HG03159 (cell line): ENCODE data around the gene MAP1S.

Experiments
- ATAC-seq: cut with Tn5 transposase; IDR thresholded peaks from one replicate; pipeline ENCODE4 v1.9.1; 2021; ENCODE audit warnings: mild to moderate bottlenecking, moderate library complexity; ENCODE audit not compliant: unreplicated experiment

The MAP1S gene

DNA sequence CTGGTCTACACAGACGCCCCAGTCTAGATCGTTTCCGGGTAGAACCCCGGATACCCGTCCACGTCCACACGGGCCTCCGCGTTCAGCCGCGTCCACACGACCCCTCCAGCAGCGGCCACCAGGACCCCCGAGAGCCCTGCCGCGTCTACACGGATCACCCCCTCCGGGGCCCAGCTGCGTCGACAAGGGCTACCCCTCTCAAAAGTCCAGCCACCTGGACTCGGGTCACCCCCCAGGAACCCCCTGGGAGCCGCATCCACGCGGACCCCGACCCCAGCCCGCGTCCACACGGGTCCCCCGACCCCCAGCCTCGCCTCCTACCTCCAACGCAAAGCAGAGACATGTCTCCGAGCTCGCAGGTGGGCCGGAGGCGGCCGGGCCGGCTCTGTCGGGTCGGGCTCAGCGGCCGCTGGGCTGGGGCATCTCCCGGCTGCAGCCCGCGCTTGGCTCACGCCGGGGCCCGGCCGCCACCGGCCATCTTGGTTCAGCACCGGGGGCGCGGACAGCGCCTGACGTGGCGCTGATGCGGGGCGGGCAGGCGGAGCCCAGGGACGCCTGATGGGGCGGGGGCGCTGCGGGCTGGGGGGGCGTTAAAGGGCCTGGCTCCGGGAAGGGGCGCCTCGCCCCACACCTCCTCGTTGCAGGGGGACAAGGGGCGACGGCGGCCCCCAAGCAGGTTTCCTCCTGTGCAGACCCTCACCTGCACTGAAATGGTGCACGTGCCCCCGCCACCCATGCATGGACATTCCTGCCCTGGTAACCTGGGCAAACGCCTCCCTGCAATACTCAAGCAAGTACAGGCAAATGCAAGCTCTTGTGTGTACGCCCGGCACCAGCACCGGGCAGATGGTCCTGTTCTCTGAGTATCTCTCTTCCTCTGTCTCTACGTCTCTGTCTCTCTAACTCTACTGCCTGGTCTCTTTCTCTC lies 31.2 kb upstream of the MAP1S start, which contains the start of gene UNC13A:
Gene UNC13A, minus strand, starts transcription at position 498 of the 928 bp plus-strand sequence. Its CDS starts 155 bp downstream, at position 343.
- no peak for ATAC-seq

DNA sequence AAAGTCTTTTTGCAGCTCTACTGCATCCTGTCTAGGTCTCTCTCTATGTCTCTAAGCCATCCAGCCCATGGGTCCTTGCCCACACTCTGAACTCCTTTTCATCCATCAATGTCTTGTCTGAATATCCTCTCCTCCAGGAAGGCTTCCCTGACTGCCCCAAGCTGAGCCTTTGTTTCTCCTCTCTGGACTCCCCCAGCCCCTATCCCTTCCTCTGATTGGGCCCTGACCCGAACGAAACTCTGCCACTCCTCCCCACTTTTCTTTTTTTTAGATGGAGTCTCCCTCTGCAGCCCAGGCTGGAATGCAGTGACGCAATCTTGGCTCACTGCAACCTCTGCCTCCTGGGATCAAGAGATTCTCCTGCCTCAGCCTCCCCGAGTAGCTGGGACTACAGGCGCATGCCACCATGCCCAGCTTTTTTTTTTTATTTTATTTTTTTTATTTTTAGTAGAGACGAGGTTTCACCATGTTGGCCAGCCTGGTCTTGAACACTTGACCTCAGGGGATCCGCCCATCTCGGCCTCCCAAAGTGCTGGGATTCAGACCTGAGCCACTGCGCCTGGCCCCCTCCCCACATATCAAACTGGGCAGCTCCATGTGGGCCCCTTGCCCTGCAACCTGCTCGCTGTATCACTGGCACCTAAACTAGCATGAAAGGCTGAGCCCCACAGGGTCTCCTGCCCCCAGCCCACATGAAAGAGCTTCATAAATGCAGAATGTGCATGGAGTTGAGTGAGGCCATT lies 30.3 kb upstream of the MAP1S start:
- ATAC-seq: no peak

DNA sequence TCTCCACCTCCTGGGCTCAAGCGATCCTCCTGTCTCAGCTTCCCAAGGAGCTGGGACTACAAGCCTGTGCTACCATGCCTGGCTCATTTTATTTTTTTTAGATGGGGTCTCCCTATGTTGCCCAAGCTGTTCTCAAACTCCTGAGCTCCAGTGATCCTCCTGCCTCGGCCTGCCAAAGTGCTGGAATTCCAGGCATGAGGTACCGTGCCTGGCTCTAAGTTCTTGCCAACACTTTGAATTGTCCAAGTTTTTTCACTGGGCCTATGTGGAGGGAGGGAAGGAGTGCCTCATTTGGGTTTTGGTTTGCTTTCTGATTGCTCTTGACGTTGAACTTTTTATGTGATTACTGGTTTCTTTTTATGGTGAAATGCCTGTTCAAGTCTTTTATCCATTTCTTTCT lies 26.7 kb upstream of the MAP1S start:
- ATAC-seq: no peak

DNA sequence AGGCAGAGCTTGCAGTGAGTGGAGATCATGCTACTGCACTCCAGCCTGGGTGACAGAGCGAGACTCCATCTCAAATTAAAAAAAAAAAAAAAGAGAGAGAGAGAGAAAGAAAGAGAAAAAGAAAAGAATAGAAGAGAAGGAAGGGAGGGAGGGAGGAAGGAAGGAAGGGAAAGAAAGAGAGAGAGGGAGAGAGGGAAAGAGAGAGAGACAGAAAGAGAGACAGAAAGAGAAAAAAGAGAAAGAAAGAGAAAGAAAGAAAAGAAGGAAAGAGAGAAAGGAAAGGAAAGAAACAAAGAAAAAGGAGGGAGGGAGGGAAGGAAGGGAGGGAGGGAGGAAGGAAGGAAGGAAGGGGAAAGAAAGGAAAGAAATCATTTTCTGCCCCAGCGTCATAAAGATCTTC lies 24.1 kb upstream of the MAP1S start:
- no peak for ATAC-seq

DNA sequence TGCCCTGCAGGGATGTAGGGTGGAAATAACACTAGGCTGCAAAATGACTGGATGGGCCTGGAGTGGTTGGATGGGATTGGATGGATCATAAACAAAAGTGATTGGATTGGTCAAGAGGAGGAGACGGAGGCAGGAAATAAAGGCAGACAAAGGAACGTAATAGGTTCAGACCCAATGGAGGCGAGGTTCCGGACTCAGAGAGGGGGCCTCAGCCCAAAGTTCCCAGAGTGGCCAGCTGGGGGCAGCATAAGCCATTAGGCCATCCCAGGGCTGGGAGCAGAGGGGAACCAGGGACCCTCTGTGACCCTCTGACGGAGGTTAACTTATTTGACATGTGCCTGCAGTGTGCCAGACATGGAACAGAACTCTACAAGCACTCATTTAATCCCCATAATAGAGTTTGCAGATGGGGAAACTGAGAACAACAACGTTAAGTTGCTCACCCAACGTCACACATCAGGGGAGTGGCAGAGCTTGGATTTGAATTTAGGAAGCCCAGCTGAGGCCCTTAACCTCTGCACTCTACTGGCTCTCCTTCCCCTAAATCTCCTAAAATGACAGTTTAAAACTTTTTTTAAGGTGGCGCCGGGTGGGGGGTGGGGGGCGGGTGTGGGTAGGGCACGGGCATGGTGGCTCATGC lies 15.3 kb upstream of the MAP1S start:
- no peak for ATAC-seq

DNA sequence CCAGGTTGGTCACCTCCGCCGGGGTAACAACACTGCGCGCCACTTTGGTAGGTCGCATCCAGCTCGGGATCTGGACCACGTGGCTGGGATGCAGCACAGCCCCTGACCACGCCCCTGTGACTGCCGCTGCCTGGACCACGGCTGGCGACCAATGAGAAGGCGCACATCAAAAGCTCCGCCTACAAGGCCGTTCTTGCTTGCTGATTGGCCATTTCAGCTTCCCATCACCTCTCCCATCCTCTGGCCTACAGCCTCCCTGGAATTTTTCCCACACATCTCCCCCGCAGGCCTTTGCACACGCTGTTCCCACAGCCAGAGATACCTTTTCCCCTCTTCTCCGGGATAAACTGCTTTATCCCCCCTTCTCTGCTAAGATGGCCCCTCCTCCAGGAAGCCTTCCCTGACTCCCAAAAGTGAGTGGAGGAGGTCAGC lies 12.5 kb upstream of the MAP1S start:
- no peak for ATAC-seq

DNA sequence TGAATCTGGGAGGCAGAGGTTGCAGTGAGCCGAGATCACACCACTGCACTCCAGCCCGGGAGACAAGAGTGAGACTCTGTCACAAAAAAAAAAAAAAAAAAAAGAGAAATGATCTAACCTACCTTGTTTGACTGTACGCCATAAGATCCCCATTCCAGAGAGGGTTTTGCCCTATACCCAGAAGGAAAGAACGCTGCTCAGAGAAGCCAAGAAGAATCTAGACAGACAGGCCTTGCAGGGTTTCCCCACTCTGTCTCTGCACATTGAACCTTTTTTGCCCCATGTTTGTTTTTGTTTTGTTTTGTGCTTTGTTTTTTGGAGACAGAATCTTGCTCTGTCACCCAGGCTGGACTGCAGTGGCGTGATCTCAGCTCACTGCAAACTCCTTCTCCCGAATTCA lies 7.4 kb upstream of the MAP1S start:
- no peak for ATAC-seq

DNA sequence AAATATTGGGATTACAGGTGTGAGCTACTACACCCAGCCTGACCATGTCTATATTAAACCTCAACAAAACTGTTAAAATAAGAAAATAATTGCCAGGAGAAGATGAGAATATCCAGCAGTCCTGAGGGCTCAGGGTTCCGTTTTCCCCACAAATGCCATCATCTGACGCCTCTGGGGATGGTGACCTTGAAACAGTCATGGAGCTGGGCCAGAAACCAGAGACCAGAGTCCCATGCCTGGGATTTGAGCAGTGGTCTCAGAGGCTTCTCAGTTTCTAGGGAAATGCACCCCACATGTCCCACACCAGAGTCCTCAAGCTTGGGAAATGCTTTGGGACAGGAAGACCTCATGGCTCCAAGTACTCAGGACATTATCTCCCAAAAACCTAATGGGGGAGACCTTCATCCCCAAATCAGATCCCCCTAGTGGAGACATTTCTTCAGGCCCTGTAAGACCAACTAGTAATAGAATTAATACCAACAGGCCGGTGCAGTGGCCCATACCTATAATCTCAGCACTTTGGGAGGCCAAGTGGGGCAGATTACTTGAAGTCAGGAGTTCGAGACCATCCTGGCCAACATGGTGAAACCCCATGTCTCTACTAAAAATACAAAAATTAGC lies 2.9 kb upstream of the MAP1S start:
- no peak for ATAC-seq

DNA sequence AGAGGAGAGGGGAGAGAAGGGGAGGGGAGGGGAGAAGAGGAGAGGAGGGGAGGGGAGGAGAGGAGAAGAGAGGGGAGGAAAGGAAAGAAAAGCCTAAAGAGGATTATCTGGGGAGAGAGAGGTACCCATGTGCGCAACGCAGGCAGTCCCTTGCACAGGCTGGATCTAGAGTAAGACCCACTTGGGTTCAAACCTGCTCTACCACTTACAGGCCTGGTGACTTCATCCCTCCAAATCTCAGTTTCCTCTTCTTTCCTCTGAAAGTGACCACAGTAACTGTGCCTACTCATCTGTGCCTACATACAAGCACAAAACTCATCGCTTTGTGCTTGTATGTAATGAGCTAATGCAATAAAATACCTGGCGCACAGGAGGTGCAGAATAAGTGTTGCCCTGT lies 732 bp upstream of the MAP1S start:
- ATAC-seq: no peak

DNA sequence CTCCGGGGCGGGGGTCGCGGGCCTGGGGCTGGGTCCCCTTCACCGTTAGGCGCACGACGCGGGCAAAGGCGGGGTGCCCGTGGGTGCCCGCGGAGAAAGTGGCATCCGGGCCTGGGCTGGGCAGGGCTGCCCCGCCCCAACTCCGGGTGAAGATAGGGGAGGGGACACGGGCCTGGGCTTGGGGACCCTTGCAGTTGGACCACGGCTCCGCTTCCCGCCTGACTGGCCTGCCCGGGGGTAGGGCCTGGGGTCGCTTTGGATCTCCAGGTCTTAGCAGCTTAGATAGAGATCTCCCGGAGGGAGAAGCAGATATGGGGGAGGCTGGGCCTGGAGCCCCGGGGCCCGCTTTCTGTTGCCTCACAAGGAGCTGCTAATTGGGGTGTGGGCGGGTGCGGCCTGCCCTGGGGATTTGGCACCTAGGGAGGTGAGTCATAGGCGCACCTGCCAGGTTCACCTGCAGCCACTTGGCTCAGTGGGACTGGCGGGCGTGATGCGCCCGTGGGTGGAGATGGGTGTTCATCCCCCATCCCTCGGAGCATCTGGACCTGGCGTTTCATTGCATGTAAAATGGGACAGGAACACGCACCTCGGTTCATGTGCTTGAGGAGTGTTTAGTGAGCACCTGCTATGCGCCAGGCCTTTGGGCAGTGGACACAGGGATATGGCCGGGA lies 585 bp downstream of the MAP1S start:
- ATAC-seq: peak; percentile 24

DNA sequence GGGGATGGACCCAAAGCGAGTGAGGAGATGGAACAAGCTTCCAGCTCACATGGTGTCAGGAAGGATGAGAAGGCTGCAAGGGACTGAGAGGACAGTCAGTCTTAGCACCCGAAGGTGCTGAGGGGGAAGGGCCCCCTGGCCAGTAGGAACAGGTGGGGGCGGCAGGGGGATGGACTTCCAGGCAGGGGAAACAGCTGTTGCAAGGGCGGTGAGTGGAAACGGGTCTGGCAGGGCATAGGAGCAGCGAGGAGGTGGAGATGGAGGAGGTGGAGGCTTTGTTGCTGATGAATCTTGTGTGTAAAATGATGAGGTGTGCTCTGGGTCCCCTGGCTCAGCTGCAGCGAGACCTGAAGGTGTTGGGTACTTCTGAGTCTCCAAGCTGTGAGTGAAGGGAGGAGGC lies 1.2 kb downstream of the MAP1S start:
- no peak for ATAC-seq

DNA sequence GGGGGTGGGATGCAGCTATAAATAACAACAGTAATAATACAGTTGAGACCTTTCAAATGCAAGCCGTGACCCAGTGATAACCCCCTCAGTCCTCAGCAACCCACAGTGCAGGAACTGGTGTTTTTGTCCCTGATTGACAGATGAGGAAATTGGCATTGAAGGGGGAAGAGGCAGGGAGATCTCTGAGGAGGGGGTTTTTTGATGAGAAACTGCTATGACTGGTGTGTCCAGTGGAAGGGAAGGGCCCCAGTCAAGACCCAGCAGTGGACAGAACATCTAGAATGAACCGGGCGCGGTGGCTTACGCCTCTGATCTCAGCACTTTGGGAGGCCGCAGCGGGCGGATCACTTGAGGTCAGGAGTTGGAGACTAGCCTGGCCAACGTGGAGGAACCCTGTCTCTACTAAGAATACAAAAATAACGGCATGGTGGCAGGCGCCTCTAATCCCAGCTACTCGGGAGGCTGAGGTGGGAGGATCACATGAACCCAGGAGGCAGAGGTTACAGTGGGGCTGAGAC lies 1.9 kb downstream of the MAP1S start:
- ATAC-seq: no peak

DNA sequence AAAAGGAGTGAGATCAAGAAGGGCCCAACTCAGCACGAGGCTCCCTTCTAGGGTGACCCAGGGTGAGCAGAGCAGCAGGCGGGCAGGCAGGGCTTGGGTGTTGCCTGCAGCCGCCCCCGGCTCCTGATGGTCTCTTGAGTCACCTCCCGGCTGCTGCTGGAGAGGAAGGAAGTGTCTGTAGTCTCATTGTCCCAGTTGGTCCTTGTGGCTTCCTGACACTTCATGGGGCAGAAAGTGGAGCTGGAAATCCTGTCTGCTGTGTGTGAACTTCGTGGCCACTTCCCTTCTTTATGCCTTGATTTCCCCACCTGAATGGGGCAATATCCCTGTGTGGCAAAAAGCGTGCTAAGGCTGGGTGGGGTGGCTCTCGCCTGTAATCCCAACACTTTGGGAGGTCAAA lies 2.5 kb downstream of the MAP1S start:
- ATAC-seq: no peak

DNA sequence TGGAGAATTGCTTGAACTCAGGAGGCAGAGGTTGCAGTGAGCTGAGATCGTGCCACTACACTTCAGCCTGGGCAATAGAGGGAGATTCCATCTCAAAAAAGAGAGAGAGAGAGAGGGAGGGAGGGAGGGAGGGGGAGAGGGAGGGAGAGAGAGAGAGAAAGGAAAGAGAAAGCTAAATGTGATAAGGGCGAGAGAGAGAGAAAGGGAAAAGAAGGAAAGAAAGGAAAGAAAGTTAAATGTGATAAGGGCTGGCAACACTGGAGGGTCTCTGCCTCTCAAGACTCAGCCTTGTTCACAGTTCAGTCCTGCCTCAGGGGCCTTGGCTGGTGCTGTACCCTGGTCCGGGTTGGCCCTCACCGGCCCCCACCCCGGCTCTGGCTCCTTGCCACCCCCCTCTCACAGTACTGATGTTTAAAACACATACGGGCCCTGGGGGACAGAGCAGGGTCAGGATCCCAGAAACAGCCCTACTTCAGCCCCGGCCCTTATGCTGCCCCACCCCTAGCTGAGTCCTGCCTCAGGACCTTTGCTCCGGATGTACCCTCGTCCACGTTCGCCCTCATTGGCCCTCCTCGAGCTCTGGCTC lies 3.5 kb downstream of the MAP1S start:
- no peak for ATAC-seq

DNA sequence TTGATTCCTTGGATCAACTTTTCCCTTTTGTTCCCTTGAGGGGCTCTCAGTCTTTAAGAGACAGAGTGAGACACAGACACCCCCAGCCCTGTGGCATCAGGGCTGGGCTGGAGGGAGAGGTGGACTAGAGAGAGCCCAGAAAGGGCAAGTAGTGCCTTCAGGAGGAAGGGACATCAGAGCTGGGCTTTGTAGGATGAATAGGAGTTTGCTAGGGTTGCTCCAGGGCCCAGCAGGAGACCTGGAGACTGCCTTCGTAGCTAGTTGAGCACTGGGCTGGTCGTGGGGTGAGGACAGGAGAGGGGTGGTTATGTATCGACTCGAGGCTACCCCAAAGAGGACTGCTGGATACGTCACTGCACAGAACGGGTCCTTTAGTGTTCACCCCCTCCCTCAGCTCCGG lies 5.4 kb downstream of the MAP1S start:
- no peak for ATAC-seq

DNA sequence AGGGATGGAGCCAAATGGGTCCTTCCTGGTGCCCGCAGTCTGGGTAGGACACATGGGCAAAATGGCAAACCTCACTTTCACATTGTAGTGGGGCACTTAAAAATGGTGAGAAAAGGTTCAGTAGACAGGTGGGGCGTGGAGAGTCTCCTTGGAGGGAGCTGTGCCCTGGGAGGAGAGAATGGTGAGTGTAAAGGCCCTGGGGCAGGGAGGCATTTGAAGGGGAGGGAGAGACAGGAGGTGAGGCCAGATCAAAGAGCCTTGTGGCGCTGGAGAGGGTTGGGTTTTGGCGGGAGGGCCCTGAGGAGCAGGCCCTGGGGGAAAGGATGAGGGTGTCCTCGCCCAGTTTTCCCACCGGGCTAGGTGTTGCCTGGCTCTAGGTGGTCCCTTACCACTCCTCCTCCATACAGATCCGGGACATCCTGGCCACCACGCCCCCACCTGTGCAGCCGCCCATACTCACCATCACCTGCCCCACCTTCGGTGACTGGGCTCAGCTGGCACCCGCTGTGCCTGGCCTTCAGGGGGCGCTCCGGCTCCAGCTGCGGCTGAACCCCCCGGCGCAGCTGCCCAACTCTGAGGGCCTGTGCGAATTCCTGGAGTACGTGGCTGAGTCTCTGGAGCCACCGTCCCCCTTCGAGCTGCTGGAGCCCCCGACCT lies 6.3 kb downstream of the MAP1S start:
- ATAC-seq: no peak

DNA sequence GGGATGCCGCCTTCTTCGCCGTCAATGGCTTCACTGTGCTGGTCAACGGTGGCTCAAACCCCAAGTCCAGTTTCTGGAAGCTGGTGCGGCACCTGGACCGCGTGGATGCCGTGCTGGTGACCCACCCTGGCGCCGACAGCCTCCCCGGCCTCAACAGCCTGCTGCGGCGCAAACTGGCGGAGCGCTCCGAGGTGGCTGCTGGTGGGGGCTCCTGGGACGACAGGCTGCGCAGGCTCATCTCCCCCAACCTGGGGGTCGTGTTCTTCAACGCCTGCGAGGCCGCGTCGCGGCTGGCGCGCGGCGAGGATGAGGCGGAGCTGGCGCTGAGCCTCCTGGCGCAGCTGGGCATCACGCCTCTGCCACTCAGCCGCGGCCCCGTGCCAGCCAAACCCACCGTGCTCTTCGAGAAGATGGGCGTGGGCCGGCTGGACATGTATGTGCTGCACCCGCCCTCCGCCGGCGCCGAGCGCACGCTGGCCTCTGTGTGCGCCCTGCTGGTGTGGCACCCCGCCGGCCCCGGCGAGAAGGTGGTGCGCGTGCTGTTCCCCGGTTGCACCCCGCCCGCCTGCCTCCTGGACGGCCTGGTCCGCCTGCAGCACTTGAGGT lies 7.0 kb downstream of the MAP1S start:
- ATAC-seq: no peak

DNA sequence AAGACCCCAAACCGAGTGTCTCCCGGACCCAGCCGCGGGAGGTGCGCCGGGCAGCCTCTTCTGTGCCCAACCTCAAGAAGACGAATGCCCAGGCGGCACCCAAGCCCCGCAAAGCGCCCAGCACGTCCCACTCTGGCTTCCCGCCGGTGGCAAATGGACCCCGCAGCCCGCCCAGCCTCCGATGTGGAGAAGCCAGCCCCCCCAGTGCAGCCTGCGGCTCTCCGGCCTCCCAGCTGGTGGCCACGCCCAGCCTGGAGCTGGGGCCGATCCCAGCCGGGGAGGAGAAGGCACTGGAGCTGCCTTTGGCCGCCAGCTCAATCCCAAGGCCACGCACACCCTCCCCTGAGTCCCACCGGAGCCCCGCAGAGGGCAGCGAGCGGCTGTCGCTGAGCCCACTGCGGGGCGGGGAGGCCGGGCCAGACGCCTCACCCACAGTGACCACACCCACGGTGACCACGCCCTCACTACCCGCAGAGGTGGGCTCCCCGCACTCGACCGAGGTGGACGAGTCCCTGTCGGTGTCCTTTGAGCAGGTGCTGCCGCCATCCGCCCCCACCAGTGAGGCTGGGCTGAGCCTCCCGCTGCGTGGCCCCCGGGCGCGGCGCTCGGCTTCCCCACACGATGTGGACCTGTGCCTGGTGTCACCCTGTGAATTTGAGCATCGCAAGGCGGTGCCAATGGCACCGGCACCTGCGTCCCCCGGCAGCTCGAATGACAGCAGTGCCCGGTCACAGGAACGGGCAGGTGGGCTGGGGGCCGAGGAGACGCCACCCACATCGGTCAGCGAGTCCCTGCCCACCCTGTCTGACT lies 7.9 kb downstream of the MAP1S start:
- ATAC-seq: no peak
